ENCODE results near the gene SSU72. TPM values are rescaled to one million over a fixed set of nuclear protein-coding genes. Genes with fewer than 3 reads are reported as not detected.

SSU72 gene
- total RNA-seq, 1 donor from 2014 or later: 134 TPM

GRCh38 chr1:1602968-1603506 is 28.4 kb upstream of the SSU72 start:
- H3K27ac Mint-ChIP-seq (ENCODE audit: unreplicated experiment): no peak overlapping the region
- H3K9me3 Mint-ChIP-seq: no peaks in the 10 kb centered on the region
- H3K27me3 Mint-ChIP-seq (ENCODE audit: low read depth): peaks cover 39% of the 10 kb centered on the region

GRCh38 chr1:1602304-1602967 is 27.8 kb upstream of the SSU72 start:
- Mint-ChIP-seq H3K4me3 (peak overlapping the region; percentile 54), H3K4me1 (no peaks in the 10 kb centered on the region), H3K27ac (ENCODE audit: unreplicated experiment) (no peak overlapping the region), H3K36me3 (ENCODE audit: low read depth) (no peaks in the 10 kb centered on the region), H3K27me3 (ENCODE audit: low read depth) (peaks cover 45% of the 10 kb centered on the region), H3K9me3 (no peaks in the 10 kb centered on the region)
- DNase-seq (ENCODE audit: low read depth, low spot score): no peak
- no peak for TF ChIP-seq CTCF (conservative IDR thresholded peaks at IDR 0.05)

More at GRCh38 chr1:1602968-1603506, 28.4 kb upstream of the SSU72 start:
- TF ChIP-seq CTCF (conservative IDR thresholded peaks at IDR 0.05): no peak
- H3K4me3 Mint-ChIP-seq: no peak overlapping the region
- H3K36me3 Mint-ChIP-seq (ENCODE audit: low read depth): no peaks in the 10 kb centered on the region
- H3K4me1 Mint-ChIP-seq: no peaks in the 10 kb centered on the region
- no peak for DNase-seq (ENCODE audit: low read depth, low spot score)

GRCh38 chr1:1601564-1602303 is 27.1 kb upstream of the SSU72 start:
- H3K4me3 Mint-ChIP-seq: peak overlapping the region; percentile 54
- peaks cover 46% of the 10 kb centered on the region for H3K27me3 Mint-ChIP-seq (ENCODE audit: low read depth)
- no peaks in the 10 kb centered on the region for H3K4me1 Mint-ChIP-seq
- no peaks in the 10 kb centered on the region for H3K36me3 Mint-ChIP-seq (ENCODE audit: low read depth)
- DNase-seq (ENCODE audit: low read depth, low spot score): no peak
- H3K27ac Mint-ChIP-seq (ENCODE audit: unreplicated experiment): no peak overlapping the region
- TF ChIP-seq CTCF (conservative IDR thresholded peaks at IDR 0.05): no peak
- H3K9me3 Mint-ChIP-seq: no peaks in the 10 kb centered on the region

- H3K4me3 Mint-ChIP-seq: peak overlapping the region; percentile 77
Measured at GRCh38 chr1:1600861-1601563, 26.3 kb upstream of the SSU72 start.

More at GRCh38 chr1:1600861-1601563, 26.3 kb upstream of the SSU72 start:
- no peak for TF ChIP-seq CTCF (conservative IDR thresholded peaks at IDR 0.05)
- DNase-seq (ENCODE audit: low read depth, low spot score): no peak
- Mint-ChIP-seq H3K27me3 (ENCODE audit: low read depth) (peaks cover 46% of the 10 kb centered on the region), H3K4me1 (no peaks in the 10 kb centered on the region), H3K9me3 (no peaks in the 10 kb centered on the region), H3K36me3 (ENCODE audit: low read depth) (no peaks in the 10 kb centered on the region), H3K27ac (ENCODE audit: unreplicated experiment) (no peak overlapping the region)
